Thoracic aorta endothelial cell (primary cell): Measurements from ENCODE around the gene ANKRD62. TPM values are rescaled to one million over a fixed set of nuclear protein-coding genes. Genes with fewer than 3 reads are reported as not detected.

ENCODE experiments used
- small RNA-seq: library from RNA; depleted of rRNA; stranded (forward); fragments of <200 nt; gene quantifications from one replicate; pipeline ENCODE3, GENCODE V24; 2012
- total RNA-seq: library from RNA; depleted of rRNA; stranded (reverse); fragments of >200 nt; gene quantifications from 2 replicates; pipeline ENCODE4 v1.2.3, GENCODE V29; 2012

Gene ANKRD62
- not detected in 2 replicates for total RNA-seq

GRCh38 chr18:12093520-12094257 lies at the start of gene ANKRD62:
Gene ANKRD62, plus strand, starts transcription at chr18:12093843. Its CDS starts 175 bp downstream, at chr18:12094018.

Small RNAs within 50 kb of the gene (small RNA-seq; reads per million reads assigned to genes)
- not detected for gene RNU6-324P

Other genes with a start within 250 kb of the ANKRD62 start
- 43.7 and 44.4 TPM in 2 replicates for gene CHMP1B, start 242.4 kb upstream of the ANKRD62 start, total RNA-seq
- 17.6 TPM in 2 replicates for gene MPPE1, start 185.5 kb upstream of the ANKRD62 start, total RNA-seq
- gene IMPA2, start 112.3 kb upstream of the ANKRD62 start, total RNA-seq, result 6.5 and 8.8 TPM in 2 replicates
- gene CIDEA, start 160.5 kb downstream of the ANKRD62 start, total RNA-seq, result 1.5 and 2.4 TPM in 2 replicates
- gene TUBB6, start 214.4 kb downstream of the ANKRD62 start, total RNA-seq, result 706 and 842 TPM in 2 replicates